K562 (cell line): Measurements from ENCODE around the gene ANO10. TPM values are rescaled to one million over a fixed set of nuclear protein-coding genes. Genes with fewer than 3 reads are reported as not detected.

Experiments used
- OTX1 ChIP-seq: fragments of 450-650 bp; formaldehyde crosslinking; IDR thresholded peaks from 2 replicates; pipeline ENCODE4 v1.4.0; 2022; ENCODE audit warnings: mild to moderate bottlenecking
- SRSF3 ChIP-seq: fragments of 200-400 bp; formaldehyde crosslinking; IDR thresholded peaks from 2 replicates; pipeline ENCODE4 v1.6.1; 2016; ENCODE audit warnings: mild to moderate bottlenecking, low read length, moderate library complexity; ENCODE audit not compliant: insufficient read depth
- ZNF232 ChIP-seq: sonication (generic); formaldehyde crosslinking; IDR thresholded peaks from 2 replicates; pipeline ENCODE4 v1.8.0; 2022; ENCODE audit warnings: mild to moderate bottlenecking, missing genetic modification reagents
- polyA plus RNA-seq, 8 experiments: library from polyadenylated mRNA; depleted of rRNA in 4 of 8; stranded (reverse) in 5 of 8; unstranded in 3 of 8; fragments of >200 nt; fragmentation: Nextera tagmentation in 2 of 8; fragmentation: Illumina TruSeq in 1 of 8; extraction: Ambion mirVana in 2 of 8; extraction: Trizol in 1 of 8; gene quantifications; 2 replicates each; pipeline versions ENCODE4 v1.2.1 to v1.2.3, GENCODE V29; 2011 to 2014; ENCODE audit warnings: inconsistent platforms in 1 of 8, missing spikeins in 1 of 8
- total RNA-seq, 7 experiments: library from RNA; depleted of rRNA in 6 of 7; stranded (reverse); fragments of >200 nt in 6 of 7; fragmentation: Illumina TruSeq in 2 of 7; extraction: Trizol in 2 of 7; gene quantifications; 2 replicates each; pipeline versions ENCODE4 v1.2.1 to v1.2.3, GENCODE V29; 2011 to 2021; ENCODE audit warnings: low replicate concordance in 1 of 7
- TF ChIP-seq, protein P1 (sequence below): fragments of 450-650 bp; IDR thresholded peaks from 2 replicates; pipeline ENCODE4 v1.6.1; 2017; ENCODE audit warnings: antibody characterized with exemption, mild to moderate bottlenecking
- TF ChIP-seq, protein P2 (sequence below): fragments of 200-400 bp; formaldehyde crosslinking; IDR thresholded peaks from 2 replicates; pipeline ENCODE4 v1.6.1; 2017; ENCODE audit warnings: mild to moderate bottlenecking, low read depth, low read length, moderate library complexity

Gene ANO10
- total and polyA plus RNA-seq, 9 of the 15 experiments (the other 6 are each of a cell fraction or from before 2014, with no cell fraction given) = 6.4 to 46.0 (median 32.3) TPM

DNA sequence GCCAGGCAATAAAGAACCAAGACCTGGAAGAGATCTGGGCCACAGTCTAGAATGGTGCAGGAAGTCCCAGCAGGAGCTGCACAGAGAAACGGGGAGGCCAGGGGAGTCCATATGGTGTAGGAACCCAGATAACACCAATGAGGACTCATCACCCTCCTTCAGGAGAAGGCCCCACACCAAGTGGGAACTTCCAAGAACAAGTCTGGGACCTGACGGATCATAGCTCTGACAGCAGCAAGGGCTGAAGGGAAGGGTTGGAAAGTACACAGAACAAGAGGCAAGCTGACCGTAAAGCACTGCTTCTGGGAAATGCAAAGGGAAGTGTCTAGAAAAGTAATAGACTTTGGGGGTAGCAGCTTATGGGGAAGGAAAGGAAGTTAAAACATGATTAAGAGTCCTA, 34.5 kb downstream of the ANO10 start (continued):
- TF ChIP-seq SRSF3 (no peak), OTX1 (CRISPR knock-in tag) (no peak), ZNF232 (CRISPR knock-in tag) (no peak)
- TF ChIP-seq, protein P1, sequence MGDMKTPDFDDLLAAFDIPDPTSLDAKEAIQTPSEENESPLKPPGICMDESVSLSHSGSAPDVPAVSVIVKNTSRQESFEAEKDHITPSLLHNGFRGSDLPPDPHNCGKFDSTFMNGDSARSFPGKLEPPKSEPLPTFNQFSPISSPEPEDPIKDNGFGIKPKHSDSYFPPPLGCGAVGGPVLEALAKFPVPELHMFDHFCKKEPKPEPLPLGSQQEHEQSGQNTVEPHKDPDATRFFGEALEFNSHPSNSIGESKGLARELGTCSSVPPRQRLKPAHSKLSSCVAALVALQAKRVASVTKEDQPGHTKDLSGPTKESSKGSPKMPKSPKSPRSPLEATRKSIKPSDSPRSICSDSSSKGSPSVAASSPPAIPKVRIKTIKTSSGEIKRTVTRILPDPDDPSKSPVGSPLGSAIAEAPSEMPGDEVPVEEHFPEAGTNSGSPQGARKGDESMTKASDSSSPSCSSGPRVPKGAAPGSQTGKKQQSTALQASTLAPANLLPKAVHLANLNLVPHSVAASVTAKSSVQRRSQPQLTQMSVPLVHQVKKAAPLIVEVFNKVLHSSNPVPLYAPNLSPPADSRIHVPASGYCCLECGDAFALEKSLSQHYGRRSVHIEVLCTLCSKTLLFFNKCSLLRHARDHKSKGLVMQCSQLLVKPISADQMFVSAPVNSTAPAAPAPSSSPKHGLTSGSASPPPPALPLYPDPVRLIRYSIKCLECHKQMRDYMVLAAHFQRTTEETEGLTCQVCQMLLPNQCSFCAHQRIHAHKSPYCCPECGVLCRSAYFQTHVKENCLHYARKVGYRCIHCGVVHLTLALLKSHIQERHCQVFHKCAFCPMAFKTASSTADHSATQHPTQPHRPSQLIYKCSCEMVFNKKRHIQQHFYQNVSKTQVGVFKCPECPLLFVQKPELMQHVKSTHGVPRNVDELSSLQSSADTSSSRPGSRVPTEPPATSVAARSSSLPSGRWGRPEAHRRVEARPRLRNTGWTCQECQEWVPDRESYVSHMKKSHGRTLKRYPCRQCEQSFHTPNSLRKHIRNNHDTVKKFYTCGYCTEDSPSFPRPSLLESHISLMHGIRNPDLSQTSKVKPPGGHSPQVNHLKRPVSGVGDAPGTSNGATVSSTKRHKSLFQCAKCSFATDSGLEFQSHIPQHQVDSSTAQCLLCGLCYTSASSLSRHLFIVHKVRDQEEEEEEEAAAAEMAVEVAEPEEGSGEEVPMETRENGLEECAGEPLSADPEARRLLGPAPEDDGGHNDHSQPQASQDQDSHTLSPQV = 0 out of 2 replicates have a peak, but pooled peaks have one; percentile 50
- TF ChIP-seq, protein P2, sequence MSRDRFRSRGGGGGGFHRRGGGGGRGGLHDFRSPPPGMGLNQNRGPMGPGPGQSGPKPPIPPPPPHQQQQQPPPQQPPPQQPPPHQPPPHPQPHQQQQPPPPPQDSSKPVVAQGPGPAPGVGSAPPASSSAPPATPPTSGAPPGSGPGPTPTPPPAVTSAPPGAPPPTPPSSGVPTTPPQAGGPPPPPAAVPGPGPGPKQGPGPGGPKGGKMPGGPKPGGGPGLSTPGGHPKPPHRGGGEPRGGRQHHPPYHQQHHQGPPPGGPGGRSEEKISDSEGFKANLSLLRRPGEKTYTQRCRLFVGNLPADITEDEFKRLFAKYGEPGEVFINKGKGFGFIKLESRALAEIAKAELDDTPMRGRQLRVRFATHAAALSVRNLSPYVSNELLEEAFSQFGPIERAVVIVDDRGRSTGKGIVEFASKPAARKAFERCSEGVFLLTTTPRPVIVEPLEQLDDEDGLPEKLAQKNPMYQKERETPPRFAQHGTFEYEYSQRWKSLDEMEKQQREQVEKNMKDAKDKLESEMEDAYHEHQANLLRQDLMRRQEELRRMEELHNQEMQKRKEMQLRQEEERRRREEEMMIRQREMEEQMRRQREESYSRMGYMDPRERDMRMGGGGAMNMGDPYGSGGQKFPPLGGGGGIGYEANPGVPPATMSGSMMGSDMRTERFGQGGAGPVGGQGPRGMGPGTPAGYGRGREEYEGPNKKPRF = no peak
